ENCODE measurements around the gene GTF2A1L.
"Not testable (repeated sequence)": the region's sequence is repeated elsewhere in the genome, so short reads cannot be mapped to it uniquely, and the experiment has no call there.

Gene GTF2A1L

GRCh38 chr2:48613211-48613610, 4.4 kb upstream of the GTF2A1L start:
- no peak for DNase-seq

- DNase-seq = not testable (repeated sequence)
Observed at GRCh38 chr2:48614581-48614980, 3.1 kb upstream of the GTF2A1L start.

GRCh38 chr2:48619526-48619925, 1.9 kb downstream of the GTF2A1L start:
- no peak for DNase-seq

GRCh38 chr2:48620604-48621003, 2.9 kb downstream of the GTF2A1L start:
- no peak for DNase-seq

GRCh38 chr2:48622691-48623090, 5.0 kb downstream of the GTF2A1L start:
- DNase-seq = not testable (repeated sequence)

GRCh38 chr2:48624696-48625095, 7.0 kb downstream of the GTF2A1L start:
- no peak for DNase-seq

- no peak for DNase-seq
Observed at GRCh38 chr2:48626047-48626446, 8.4 kb downstream of the GTF2A1L start.

GRCh38 chr2:48633143-48633542, 15.5 kb downstream of the GTF2A1L start:
- no peak for DNase-seq

GRCh38 chr2:48635786-48636185, 18.1 kb downstream of the GTF2A1L start:
- DNase-seq = no peak

GRCh38 chr2:48638261-48638660, 20.6 kb downstream of the GTF2A1L start:
- no peak for DNase-seq

GRCh38 chr2:48651158-48651790, 33.6 kb downstream of the GTF2A1L start:
- no peak for DNase-seq

- DNase-seq = no peak
Observed at GRCh38 chr2:48668992-48669391, 51.3 kb downstream of the GTF2A1L start.

- DNase-seq = no peak
Observed at GRCh38 chr2:48673581-48673980, 55.9 kb downstream of the GTF2A1L start.

GRCh38 chr2:48674933-48675332, 57.3 kb downstream of the GTF2A1L start:
- DNase-seq = no peak

GRCh38 chr2:48677450-48677849, 59.8 kb downstream of the GTF2A1L start:
- DNase-seq = no peak

- DNase-seq = no peak
Observed at GRCh38 chr2:48685126-48685525, 67.5 kb downstream of the GTF2A1L start.

- DNase-seq = no peak
Observed at GRCh38 chr2:48691935-48692691, 74.5 kb downstream of the GTF2A1L start.

- DNase-seq = no peak
Observed at GRCh38 chr2:48693066-48693465, 75.4 kb downstream of the GTF2A1L start.

- no peak for DNase-seq
Observed at GRCh38 chr2:48693645-48694044, 76.0 kb downstream of the GTF2A1L start.

GRCh38 chr2:48694149-48694548, 76.5 kb downstream of the GTF2A1L start:
- no peak for DNase-seq

GRCh38 chr2:48695991-48696390, 78.3 kb downstream of the GTF2A1L start:
- DNase-seq = no peak

GRCh38 chr2:48696881-48697280, 79.2 kb downstream of the GTF2A1L start:
- DNase-seq = no peak

- no peak for DNase-seq
Observed at GRCh38 chr2:48699348-48699930, 81.8 kb downstream of the GTF2A1L start.

- DNase-seq = not testable (repeated sequence)
Observed at GRCh38 chr2:48703621-48704020, 86.0 kb downstream of the GTF2A1L start.

Measured in NCI-H2029 (cell line).